Breast epithelium (tissue), 4 donors: Measurements from ENCODE around the gene DIRAS3. TPM values are rescaled to one million over a fixed set of nuclear protein-coding genes. Genes with fewer than 3 reads are reported as not detected.

Source experiments
- DNase-seq, 2 donors: peaks; one replicate each; pipeline ENCODE4 v3.0.0-alpha.2; 2019; ENCODE audit warnings: low spot score in 2 of 2
- H3K27ac ChIP-seq, 2 donors: fragments of 200-600 bp; sonication (generic) in 1 of 2; one replicate each; pipeline ENCODE4 v1.5.1; 2016 to 2019; ENCODE audit warnings: mild to moderate bottlenecking in 1 of 2
- H3K27me3 ChIP-seq, 2 donors: fragments of 200-600 bp; sonication (generic) in 1 of 2; one replicate each; pipeline versions ENCODE4 v1.5.1 to v1.6.0; 2017 to 2019; ENCODE audit warnings: control low read depth in 1 of 2, mild to moderate bottlenecking in 1 of 2
- H3K36me3 ChIP-seq: fragments of 200-600 bp; one replicate; pipeline ENCODE4 v1.5.1; 2019
- H3K4me1 ChIP-seq, 2 donors: fragments of 200-600 bp; sonication (generic); one replicate each; pipeline ENCODE4 v1.5.1; 2016 to 2019; ENCODE audit warnings: control low read depth in 1 of 2
- H3K4me3 ChIP-seq, 3 donors: fragments of 200-600 bp; sonication (generic); 1 replicate in 2 of 3; 2 replicates in 1 of 3; pipeline ENCODE4 v1.5.1; 2016 to 2019; ENCODE audit warnings: mild to moderate bottlenecking in 3 of 3, moderate library complexity in 2 of 3
- H3K9me3 ChIP-seq, 2 donors: fragments of 200-600 bp; sonication (generic) in 1 of 2; one replicate each; pipeline ENCODE4 v1.5.1; 2016 to 2019; ENCODE audit warnings: control low read depth in 1 of 2
- CTCF ChIP-seq, 3 donors: fragments of 450-650 bp; IDR thresholded peaks; one replicate each; pipeline ENCODE4 v1.5.1; 2016 to 2017; ENCODE audit warnings: antibody characterized with exemption in 3 of 3, mild to moderate bottlenecking in 3 of 3, moderate library complexity in 3 of 3
- POLR2A ChIP-seq: fragments of 450-650 bp; IDR thresholded peaks from one replicate; pipeline ENCODE4 v1.6.1; 2016; ENCODE audit warnings: antibody characterized with exemption, mild to moderate bottlenecking, moderate library complexity
- POLR2AphosphoS5 ChIP-seq, 3 donors: sonication (generic); formaldehyde crosslinking; IDR thresholded peaks; one replicate each; pipeline ENCODE4 v1.6.1; 2017; ENCODE audit warnings: antibody characterized with exemption in 3 of 3
- intact Hi-C: fragments of 100-400 bp; cut with DNase I; formaldehyde crosslinking; loops from one replicate; pipeline ENCODE4 v1.15.1; 2023; ENCODE audit warnings: low total_unique reads
- total RNA-seq, 3 donors: library from RNA; depleted of rRNA; stranded (reverse); fragments of >200 nt; gene quantifications; one replicate each; pipeline ENCODE4 v1.1.0, GENCODE V29; 2016

DIRAS3 gene
- total RNA-seq, 3 donors from 2014 or later = 0.96 to 14.4 (median 12.9) TPM

- Histone ChIP-seq H3K4me1 (no peaks in the 10 kb centered on the region), H3K27me3 (no peaks in the 10 kb centered on the region), H3K4me3 (no peak overlapping the region), H3K9me3 (no peaks in the 10 kb centered on the region), H3K36me3 (no peaks in the 10 kb centered on the region), H3K27ac (no peak overlapping the region)
- TF ChIP-seq POLR2AphosphoS5 (IDR thresholded peaks at IDR 0.05) (no peak), POLR2A (no peak), CTCF (IDR thresholded peaks at IDR 0.05) (no peak)
- intact Hi-C loops = no loop called here
- no peak for DNase-seq
Observed at GRCh38 chr1:68024635-68025338, 25.6 kb downstream of the DIRAS3 start.

- TF ChIP-seq POLR2AphosphoS5 (IDR thresholded peaks at IDR 0.05) (no peak), CTCF (IDR thresholded peaks at IDR 0.05) (no peak)
- intact Hi-C loops = no loop called here
Observed at GRCh38 chr1:68016381-68016780, 34.0 kb downstream of the DIRAS3 start.

GRCh38 chr1:68015971-68016370 is 34.5 kb downstream of the DIRAS3 start:
- TF ChIP-seq CTCF (IDR thresholded peaks at IDR 0.05) (no peak), POLR2AphosphoS5 (IDR thresholded peaks at IDR 0.05) (no peak), POLR2A (no peak)
- no peak for DNase-seq

More at GRCh38 chr1:68016381-68016780, 34.0 kb downstream of the DIRAS3 start:
- Histone ChIP-seq H3K27me3 (no peaks in the 10 kb centered on the region), H3K4me1 (no peaks in the 10 kb centered on the region), H3K36me3 (no peaks in the 10 kb centered on the region), H3K9me3 (no peaks in the 10 kb centered on the region), H3K4me3 (no peak overlapping the region), H3K27ac (no peak overlapping the region)
- DNase-seq = no peak

GRCh38 chr1:68015369-68015768 is 35.1 kb downstream of the DIRAS3 start:
- no peak overlapping the region for H3K27ac ChIP-seq
- DNase-seq = no peak
- TF ChIP-seq CTCF (IDR thresholded peaks at IDR 0.05) (no peak), POLR2AphosphoS5 (IDR thresholded peaks at IDR 0.05) (no peak), POLR2A (no peak)
- no peaks in the 10 kb centered on the region for H3K36me3 ChIP-seq
- no peaks in the 10 kb centered on the region for H3K9me3 ChIP-seq
- no peaks in the 10 kb centered on the region for H3K4me1 ChIP-seq
- intact Hi-C loops = no loop called here
- H3K27me3 ChIP-seq = no peaks in the 10 kb centered on the region
- no peak overlapping the region for H3K4me3 ChIP-seq

More at GRCh38 chr1:68015971-68016370, 34.5 kb downstream of the DIRAS3 start:
- H3K9me3 ChIP-seq = no peaks in the 10 kb centered on the region
- H3K4me3 ChIP-seq = no peak overlapping the region
- no peaks in the 10 kb centered on the region for H3K4me1 ChIP-seq
- no peaks in the 10 kb centered on the region for H3K36me3 ChIP-seq
- no peaks in the 10 kb centered on the region for H3K27me3 ChIP-seq
- no peak overlapping the region for H3K27ac ChIP-seq
- intact Hi-C loops = no loop called here

- no peak overlapping the region for H3K27ac ChIP-seq
- intact Hi-C loops = no loop called here
- H3K4me3 ChIP-seq = no peak overlapping the region
- DNase-seq = no peak
- H3K36me3 ChIP-seq = no peaks in the 10 kb centered on the region
- no peaks in the 10 kb centered on the region for H3K27me3 ChIP-seq
- no peaks in the 10 kb centered on the region for H3K9me3 ChIP-seq
- H3K4me1 ChIP-seq = no peaks in the 10 kb centered on the region
- TF ChIP-seq CTCF (IDR thresholded peaks at IDR 0.05) (no peak), POLR2AphosphoS5 (IDR thresholded peaks at IDR 0.05) (no peak), POLR2A (no peak)
Observed at GRCh38 chr1:68013351-68013750, 37.1 kb downstream of the DIRAS3 start.
